Calu3 (cell line): Measurements from ENCODE around the gene LMO2. TPM values are rescaled to one million over a fixed set of nuclear protein-coding genes. Genes with fewer than 3 reads are reported as not detected.

ENCODE experiments used
- BruUV-seq: library from RNA; stranded (reverse); fragments of 400-500 nt; replicated peaks from 2 replicates; lab custom pipeline; 2021; lab: Mats Ljungman, UMichigan
- CTCF ChIA-PET: fragments of 300-600 bp; sonication (Branson Sonifier 250); formaldehyde crosslinking; loops from one replicate; lab custom pipeline; 2022; ENCODE audit warnings: antibody characterized with exemption; lab: Charles Lee
- DNase-seq: peaks from one replicate; pipeline ENCODE4 v3.0.0; 2022
- H3K27ac Mint-ChIP-seq: one replicate; pipeline ENCODE4 v1.8.0; 2022; ENCODE audit warnings: mixed read lengths; ENCODE audit not compliant: unreplicated experiment
- H3K27me3 Mint-ChIP-seq: one replicate; pipeline ENCODE4 v1.8.0; 2022; ENCODE audit warnings: mixed read lengths; ENCODE audit not compliant: unreplicated experiment
- H3K36me3 Mint-ChIP-seq: one replicate; pipeline ENCODE4 v1.8.0; 2022; ENCODE audit warnings: mild to moderate bottlenecking, moderate library complexity, mixed read lengths; ENCODE audit not compliant: insufficient read depth, unreplicated experiment
- H3K4me1 Mint-ChIP-seq: one replicate; pipeline ENCODE4 v1.8.0; 2022; ENCODE audit warnings: mild to moderate bottlenecking, low read depth, mixed read lengths; ENCODE audit not compliant: unreplicated experiment
- H3K4me3 Mint-ChIP-seq: one replicate; pipeline ENCODE4 v1.8.0; 2022; ENCODE audit warnings: mild to moderate bottlenecking, low read depth, moderate library complexity, mixed read lengths; ENCODE audit not compliant: unreplicated experiment
- H3K9me3 Mint-ChIP-seq: one replicate; pipeline ENCODE4 v1.8.0; 2022; ENCODE audit warnings: low read depth, mixed read lengths; ENCODE audit not compliant: unreplicated experiment
- CTCF ChIP-seq: fragments of 200-600 bp; IDR thresholded peaks from one replicate; pipeline ENCODE4 v1.8.0; 2022; ENCODE audit warnings: antibody characterized with exemption; ENCODE audit not compliant: unreplicated experiment
- intact Hi-C: fragments of 100-400 bp; cut with micrococcal nuclease; formaldehyde crosslinking; loops from one replicate; pipeline ENCODE4 v1.10.0; 2022; ENCODE audit not compliant: unreplicated experiment
- total RNA-seq: library from RNA; stranded (reverse); gene quantifications from 2 replicates; pipeline ENCODE4 v1.2.3, GENCODE V29; 2022

Gene LMO2
- total RNA-seq, 1 experiment from 2014 or later = 0.38 TPM

- no peaks in the 10 kb centered on the region for H3K9me3 Mint-ChIP-seq
- TF ChIP-seq CTCF = no peak
- H3K36me3 Mint-ChIP-seq = no peaks in the 10 kb centered on the region
- no peak overlapping the region for H3K27ac Mint-ChIP-seq
- CTCF ChIA-PET = no interaction called here
- BruUV-seq = no TSS peak
- H3K27me3 Mint-ChIP-seq = peaks cover 98% of the 10 kb centered on the region
- intact Hi-C loops = no loop called here
- no peaks in the 10 kb centered on the region for H3K4me1 Mint-ChIP-seq
- no peak for DNase-seq
- H3K4me3 Mint-ChIP-seq = no peak overlapping the region
Observed at GRCh38 chr11:33884601-33885000, 7.3 kb downstream of the LMO2 start.

GRCh38 chr11:33884035-33884434 lies 7.8 kb downstream of the LMO2 start:
- Mint-ChIP-seq H3K36me3 (no peaks in the 10 kb centered on the region), H3K27ac (no peak overlapping the region), H3K27me3 (peaks cover 100% of the 10 kb centered on the region), H3K4me3 (no peak overlapping the region), H3K9me3 (no peaks in the 10 kb centered on the region), H3K4me1 (no peaks in the 10 kb centered on the region)
- no TSS peak for BruUV-seq
- DNase-seq = no peak
- no peak for TF ChIP-seq CTCF
- CTCF ChIA-PET = no interaction called here
- intact Hi-C loops = no loop called here

- Mint-ChIP-seq H3K27ac (no peak overlapping the region), H3K36me3 (no peaks in the 10 kb centered on the region), H3K4me1 (no peaks in the 10 kb centered on the region), H3K9me3 (no peaks in the 10 kb centered on the region), H3K27me3 (peaks cover 100% of the 10 kb centered on the region), H3K4me3 (no peak overlapping the region)
- DNase-seq = no peak
- intact Hi-C loops = no loop called here
- TF ChIP-seq CTCF = no peak
- CTCF ChIA-PET = no interaction called here
- BruUV-seq = no TSS peak
Observed at GRCh38 chr11:33881651-33882503, 10.0 kb downstream of the LMO2 start.

GRCh38 chr11:33880979-33881378 lies 10.9 kb downstream of the LMO2 start:
- Mint-ChIP-seq H3K36me3 (no peaks in the 10 kb centered on the region), H3K27me3 (peaks cover 100% of the 10 kb centered on the region), H3K4me3 (no peak overlapping the region), H3K9me3 (no peaks in the 10 kb centered on the region), H3K4me1 (no peaks in the 10 kb centered on the region), H3K27ac (no peak overlapping the region)
- no peak for TF ChIP-seq CTCF
- intact Hi-C loops = no loop called here
- BruUV-seq = no TSS peak
- CTCF ChIA-PET = no interaction called here
- DNase-seq = no peak
